Coronary artery (tissue), 2 donors: ENCODE results near the gene ESPN.
"Not testable (repeated sequence)": the region's sequence is repeated elsewhere in the genome, so short reads cannot be mapped to it uniquely, and the experiment has no call there.

ENCODE experiments used
- DNase-seq: peaks from one replicate; pipeline ENCODE4 v3.0.0-alpha.2; 2017; ENCODE audit warnings: low spot score
- H3K27ac ChIP-seq, 2 donors: fragments of 200-600 bp; sonication (generic); one replicate each; pipeline ENCODE4 v1.5.1; 2016 to 2019
- H3K4me3 ChIP-seq: fragments of 200-600 bp; sonication (generic); 2 replicates; pipeline ENCODE4 v1.5.1; 2016; ENCODE audit warnings: mild to moderate bottlenecking, moderate library complexity
- TF ChIP-seq, protein P1 (sequence below): fragments of 200-600 bp; sonication (generic); IDR thresholded peaks from one replicate; pipeline ENCODE4 v1.5.1; 2019; ENCODE audit warnings: antibody characterized with exemption

ESPN gene

DNA sequence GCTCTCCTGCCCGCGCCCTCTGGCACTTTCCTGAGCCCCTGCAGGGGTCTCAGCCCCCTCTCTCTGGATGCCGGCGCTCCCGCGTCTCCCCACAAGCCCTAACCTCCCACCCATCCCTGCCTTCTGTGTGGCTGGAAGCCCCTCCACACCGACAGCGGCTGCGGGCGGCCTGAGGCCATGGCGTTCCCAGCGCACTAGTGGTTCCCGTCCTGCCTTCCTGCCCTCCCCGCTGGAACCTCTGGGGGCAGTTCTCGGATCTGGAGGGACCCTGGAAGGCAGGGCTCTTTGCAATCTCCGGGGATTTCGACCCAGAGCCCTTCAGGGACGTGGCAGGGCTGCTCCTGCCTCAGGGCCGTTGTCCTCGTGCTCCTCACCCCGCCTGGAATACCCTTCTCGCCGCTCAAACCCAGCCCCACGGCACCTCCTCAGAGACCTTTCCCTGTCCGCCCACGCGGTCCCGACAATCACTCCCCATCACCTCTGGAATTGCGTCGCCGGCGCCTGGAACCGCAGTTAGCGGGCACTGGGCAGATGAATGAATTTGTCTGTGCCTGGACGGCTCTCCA is 493 bp upstream of the ESPN start:
- no peak for DNase-seq
- Histone ChIP-seq H3K4me3 (peak overlapping the region; percentile 51), H3K27ac (no peak overlapping the region)
- TF ChIP-seq, protein P1, sequence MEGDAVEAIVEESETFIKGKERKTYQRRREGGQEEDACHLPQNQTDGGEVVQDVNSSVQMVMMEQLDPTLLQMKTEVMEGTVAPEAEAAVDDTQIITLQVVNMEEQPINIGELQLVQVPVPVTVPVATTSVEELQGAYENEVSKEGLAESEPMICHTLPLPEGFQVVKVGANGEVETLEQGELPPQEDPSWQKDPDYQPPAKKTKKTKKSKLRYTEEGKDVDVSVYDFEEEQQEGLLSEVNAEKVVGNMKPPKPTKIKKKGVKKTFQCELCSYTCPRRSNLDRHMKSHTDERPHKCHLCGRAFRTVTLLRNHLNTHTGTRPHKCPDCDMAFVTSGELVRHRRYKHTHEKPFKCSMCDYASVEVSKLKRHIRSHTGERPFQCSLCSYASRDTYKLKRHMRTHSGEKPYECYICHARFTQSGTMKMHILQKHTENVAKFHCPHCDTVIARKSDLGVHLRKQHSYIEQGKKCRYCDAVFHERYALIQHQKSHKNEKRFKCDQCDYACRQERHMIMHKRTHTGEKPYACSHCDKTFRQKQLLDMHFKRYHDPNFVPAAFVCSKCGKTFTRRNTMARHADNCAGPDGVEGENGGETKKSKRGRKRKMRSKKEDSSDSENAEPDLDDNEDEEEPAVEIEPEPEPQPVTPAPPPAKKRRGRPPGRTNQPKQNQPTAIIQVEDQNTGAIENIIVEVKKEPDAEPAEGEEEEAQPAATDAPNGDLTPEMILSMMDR, result no peak

DNA sequence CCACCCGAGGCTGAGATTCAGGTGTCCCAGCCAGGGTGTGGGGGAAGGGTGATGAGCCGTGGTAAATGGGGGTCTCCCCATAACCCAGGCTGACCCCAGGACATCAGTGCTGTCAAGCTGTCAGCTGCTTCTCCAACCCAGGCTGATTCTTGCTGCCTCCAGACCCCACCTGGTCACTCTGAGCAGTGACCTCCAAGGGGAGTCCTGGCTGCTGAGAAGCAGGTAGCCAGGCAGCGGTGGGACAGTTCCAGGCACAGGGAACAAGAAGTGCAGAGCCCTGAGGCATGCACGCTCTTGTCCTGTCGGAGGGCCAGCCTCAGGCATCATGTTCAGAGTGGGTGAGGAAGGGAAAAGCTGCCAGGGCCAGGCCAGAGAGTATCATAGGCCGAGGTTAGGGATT is 1.1 kb downstream of the ESPN start:
- Histone ChIP-seq H3K4me3 (no peak overlapping the region), H3K27ac (no peak overlapping the region)
- no peak for DNase-seq
- TF ChIP-seq, protein P1, result no peak

DNA sequence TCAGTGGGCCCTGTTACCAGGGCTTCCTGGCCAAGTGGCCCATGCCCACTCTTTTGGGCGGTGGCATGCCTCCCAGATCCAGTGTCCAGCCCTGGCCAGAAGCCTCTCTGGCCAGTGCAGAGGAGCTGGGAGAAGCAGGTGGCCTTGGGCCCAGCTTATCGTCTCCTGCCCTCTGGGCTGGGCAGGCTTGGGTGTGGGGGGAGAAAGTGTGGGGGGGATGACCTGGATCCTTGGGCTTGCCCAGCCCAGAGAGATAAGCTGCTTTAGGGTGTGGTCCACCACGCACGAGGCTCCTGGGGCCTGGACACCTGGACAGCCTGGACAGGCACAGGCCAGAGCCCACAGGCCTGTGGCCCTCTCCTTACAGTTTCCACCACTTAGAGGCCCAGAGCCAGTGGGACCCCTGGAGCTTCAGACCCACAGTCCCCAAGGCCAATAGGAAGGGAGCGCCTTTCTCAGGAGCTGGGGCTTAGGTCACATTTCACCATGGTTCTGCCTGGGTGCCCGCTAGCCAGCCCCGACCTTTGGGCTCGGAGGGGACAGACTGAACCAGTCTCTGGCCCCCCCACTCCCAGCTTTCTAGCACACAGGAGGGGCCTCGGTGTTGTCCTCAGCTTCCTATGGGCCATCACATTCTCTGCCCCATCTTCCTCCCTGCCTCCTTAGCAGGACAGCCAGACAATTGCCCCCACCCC is 1.8 kb downstream of the ESPN start:
- TF ChIP-seq, protein P1, result no peak
- Histone ChIP-seq H3K27ac (no peak overlapping the region), H3K4me3 (no peak overlapping the region)
- no peak for DNase-seq

DNA sequence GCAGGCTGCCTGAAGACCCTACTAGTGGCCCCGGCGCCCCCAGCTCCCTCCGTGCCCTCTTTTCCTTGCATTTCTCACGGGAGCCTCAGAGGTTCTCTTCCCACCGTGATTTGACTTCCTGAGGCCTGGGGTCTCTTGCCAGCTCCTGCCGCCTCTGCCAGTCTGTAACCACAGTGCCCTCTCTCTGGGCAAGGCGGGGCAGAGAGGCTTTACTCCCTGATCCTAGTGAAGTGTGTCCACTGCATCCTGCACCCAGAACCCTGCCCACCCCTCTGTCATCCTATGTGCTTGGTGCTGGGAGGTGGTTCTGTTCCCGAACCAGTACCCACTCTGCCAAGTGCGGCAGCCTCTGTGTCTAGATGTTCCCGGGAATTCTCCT is 2.4 kb downstream of the ESPN start:
- Histone ChIP-seq H3K4me3 (no peak overlapping the region), H3K27ac (no peak overlapping the region)
- TF ChIP-seq, protein P1, result no peak

DNA sequence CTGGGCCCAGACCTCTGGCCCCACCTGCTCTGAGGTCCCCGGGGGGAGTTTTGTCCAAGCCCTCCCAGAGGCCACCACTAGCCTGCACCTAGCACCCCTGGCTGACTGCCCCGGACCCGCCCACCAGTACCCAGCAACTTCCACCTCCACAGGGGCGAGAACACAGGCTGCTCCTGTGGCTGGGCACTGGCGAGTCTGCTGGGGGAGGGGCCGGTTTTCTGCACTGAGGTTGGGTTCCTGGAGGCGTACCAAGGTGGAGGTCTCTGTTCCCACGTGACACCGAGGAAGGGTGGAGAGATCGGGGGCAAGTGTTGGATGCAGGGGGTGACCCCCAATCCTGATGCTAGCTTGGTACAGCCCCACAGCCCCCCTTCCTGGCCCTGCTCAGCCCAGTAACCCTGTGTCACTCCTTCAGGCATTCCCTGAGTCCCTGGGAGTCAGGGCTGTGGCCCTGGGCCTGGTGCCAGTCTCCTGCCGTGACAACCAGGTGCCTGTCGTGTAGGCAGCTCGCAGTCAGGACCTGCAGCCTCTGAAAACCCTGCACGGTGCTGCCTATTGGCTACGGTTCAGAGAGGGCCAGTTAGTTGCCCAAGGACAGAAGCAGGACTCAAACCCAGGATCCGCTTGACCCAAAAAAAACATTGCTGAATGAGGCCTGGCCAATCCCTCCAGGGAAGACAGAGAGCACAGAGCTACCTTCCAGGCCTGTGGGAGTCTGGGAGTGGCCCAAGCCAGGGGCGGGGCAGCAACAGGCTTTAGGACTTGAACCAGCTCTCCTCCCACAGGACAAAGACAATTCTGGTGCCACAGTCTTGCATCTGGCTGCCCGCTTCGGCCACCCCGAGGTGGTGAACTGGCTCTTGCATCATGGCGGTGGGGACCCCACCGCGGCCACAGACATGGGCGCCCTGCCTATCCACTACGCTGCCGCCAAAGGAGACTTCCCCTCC is 3.1 kb downstream of the ESPN start:
- TF ChIP-seq, protein P1, result no peak
- DNase-seq, result no peak
- Histone ChIP-seq H3K27ac (no peak overlapping the region), H3K4me3 (no peak overlapping the region)

More for the DNA sequence above, 2.4 kb downstream of the ESPN start:
- no peak for DNase-seq

DNA sequence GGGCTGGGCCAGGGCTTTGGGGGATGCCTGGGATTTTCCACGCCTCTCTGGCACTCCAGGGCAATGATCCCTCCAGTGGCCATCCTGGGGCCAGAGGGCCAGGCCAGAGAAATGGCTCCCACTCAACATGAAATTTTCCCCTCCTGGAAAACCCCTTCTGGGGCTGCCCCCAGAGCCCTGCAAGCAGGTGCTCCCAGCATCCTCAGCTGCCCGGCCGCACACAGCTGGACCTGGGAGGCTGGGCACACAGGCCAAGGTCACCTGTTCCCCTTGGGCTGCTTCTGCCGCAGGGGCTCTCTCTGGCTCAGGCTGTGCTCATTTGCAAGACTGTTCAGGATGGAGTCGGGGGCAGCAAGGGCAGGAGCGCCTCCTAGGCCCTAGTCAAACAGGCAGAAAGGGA is 3.9 kb downstream of the ESPN start:
- not testable (repeated sequence) for DNase-seq, H3K27ac ChIP-seq, H3K4me3 ChIP-seq

DNA sequence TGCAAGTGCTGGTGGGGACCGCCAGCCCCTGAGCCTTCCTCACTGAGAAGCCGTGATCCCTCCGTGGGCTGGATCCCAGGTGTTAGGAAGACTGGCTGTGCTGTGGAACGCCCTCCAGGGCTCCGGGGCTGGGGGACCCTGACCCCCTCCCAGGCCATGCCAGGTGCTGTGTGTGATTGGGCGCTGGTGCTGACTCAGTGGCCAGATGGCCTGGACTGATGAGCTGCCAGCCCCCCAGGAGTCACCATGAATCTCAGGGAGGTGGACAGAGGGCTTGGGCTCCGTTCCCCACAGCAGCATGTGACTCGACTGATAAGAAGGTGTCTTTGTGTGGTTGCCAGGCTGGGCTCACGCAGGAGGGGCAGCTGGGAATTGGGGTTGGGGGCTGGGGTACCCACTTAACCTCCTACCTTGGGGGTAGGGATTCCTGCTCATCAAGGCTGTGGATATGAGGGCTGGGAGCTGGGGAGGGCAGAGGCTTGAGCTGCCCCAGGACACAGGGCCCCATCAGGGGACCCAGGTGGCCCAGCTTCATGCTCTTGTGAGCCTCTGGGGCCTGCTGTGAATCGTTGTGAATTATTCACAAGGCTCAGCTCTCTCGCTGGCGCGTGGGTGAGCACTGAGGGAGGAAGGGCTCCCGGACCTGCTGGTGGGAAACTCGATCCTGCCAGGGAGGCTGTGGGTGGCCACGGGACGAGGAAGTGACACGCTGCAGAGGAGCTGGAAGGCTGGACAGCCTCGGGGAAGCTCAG is 5.3 kb downstream of the ESPN start:
- not testable (repeated sequence) for H3K27ac ChIP-seq, DNase-seq, H3K4me3 ChIP-seq

DNA sequence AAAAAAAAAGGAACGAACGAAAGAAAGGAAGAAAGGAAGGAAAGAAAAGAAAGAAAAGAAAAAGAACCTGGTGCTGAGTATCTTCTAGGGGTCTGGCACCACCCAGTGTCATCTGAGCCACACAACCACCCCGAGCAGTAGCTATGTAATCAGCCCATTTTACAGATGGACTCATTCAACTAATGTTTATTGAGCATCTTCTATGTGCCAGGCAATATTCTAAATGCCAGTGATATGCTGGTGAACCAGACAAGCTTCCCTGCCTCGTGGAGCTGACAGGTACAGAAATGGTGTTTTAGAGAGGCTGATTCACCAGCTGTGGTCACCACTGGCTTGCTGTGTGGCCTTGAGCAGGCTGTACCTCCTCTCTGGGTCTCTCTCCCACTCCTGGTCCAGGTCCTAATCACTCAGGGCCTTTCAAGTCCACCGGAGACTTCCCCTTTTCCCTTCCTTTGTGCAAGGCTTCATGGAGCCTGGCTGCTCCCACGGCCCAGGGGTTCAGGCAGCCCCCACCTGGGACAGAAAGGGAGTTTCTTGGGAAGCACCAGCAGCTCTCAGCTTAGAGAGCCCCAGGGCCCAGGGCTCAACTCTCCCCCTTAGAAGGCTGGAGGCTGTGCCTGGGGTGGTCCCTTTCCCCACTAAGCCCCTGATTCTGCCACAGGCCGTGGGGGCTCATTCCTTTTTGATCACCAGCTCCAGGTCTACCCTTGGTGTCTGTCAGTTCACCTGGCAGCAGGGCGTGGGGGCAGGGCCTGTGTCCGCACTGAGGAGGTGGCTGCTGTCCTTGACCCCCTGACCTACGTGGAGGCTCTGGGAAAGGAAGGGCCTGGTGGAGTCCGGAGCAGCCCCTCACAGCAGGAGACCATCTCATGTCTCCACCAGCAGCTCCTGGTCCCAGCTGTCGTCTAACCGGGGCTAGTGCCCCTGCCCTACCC is 7.3 kb downstream of the ESPN start:
- DNase-seq, H3K27ac ChIP-seq, H3K4me3 ChIP-seq: not testable (repeated sequence)
